GM12878 (cell line): ENCODE data around the gene TP53INP2. TPM values are rescaled to one million over a fixed set of nuclear protein-coding genes. Genes with fewer than 3 reads are reported as not detected.

Experiments
- CBX3 ChIP-seq: fragments of 200-600 bp; sonication (generic); IDR thresholded peaks from 2 replicates; pipeline ENCODE4 v1.6.1; 2016; ENCODE audit warnings: low read depth, borderline replicate concordance
- CBX5 ChIP-seq: sonication (generic); IDR thresholded peaks from 2 replicates; pipeline ENCODE4 v1.6.1; 2016; ENCODE audit warnings: low read depth, moderate library complexity, mild to moderate bottlenecking, inconsistent platforms
- CHD1 ChIP-seq: IDR thresholded peaks from 2 replicates; pipeline ENCODE4 v1.6.1; 2012; ENCODE audit warnings: low read depth, low read length, improper control_type of control experiment
- CHD2 ChIP-seq: IDR thresholded peaks from 2 replicates; pipeline ENCODE4 v1.6.1; 2011; ENCODE audit warnings: low read depth, low read length, improper control_type of control experiment, borderline replicate concordance
- DPF2 ChIP-seq: fragments of 450-650 bp; IDR thresholded peaks from 2 replicates; pipeline ENCODE4 v1.6.1; 2017; ENCODE audit warnings: mild to moderate bottlenecking
- HDAC6 ChIP-seq: fragments of 200-600 bp; sonication (generic); IDR thresholded peaks from one replicate; pipeline ENCODE4 v1.8.0; 2017; ENCODE audit warnings: antibody characterized with exemption; ENCODE audit not compliant: unreplicated experiment
- JUNB ChIP-seq: IDR thresholded peaks from 2 replicates; pipeline ENCODE4 v1.6.1; 2016; ENCODE audit warnings: antibody characterized with exemption, mild to moderate bottlenecking
- KDM1A ChIP-seq: fragments of 200-600 bp; sonication (generic); IDR thresholded peaks from 2 replicates; pipeline ENCODE4 v1.6.1; 2016; ENCODE audit warnings: borderline replicate concordance
- MXI1 ChIP-seq: fragments of 150-350 bp; IDR thresholded peaks from 2 replicates; pipeline ENCODE4 v1.6.1; 2011; ENCODE audit warnings: low read depth, mild to moderate bottlenecking, inconsistent platforms, low read length, improper control_type of control experiment
- NR2C1 ChIP-seq: fragments of 450-650 bp; IDR thresholded peaks from 2 replicates; pipeline ENCODE4 v1.6.1; 2017; ENCODE audit warnings: antibody characterized with exemption, mild to moderate bottlenecking, moderate library complexity
- SP1 ChIP-seq: IDR thresholded peaks from one replicate; pipeline ENCODE4 v1.6.1; 2011; ENCODE audit warnings: low read depth, low read length
- SPI1 ChIP-seq: IDR thresholded peaks from 2 replicates; pipeline ENCODE4 v1.6.1; 2011; ENCODE audit warnings: low read depth, mild to moderate bottlenecking, low read length, moderate library complexity, borderline replicate concordance; ENCODE audit not compliant: insufficient read depth
- TCF7 ChIP-seq: IDR thresholded peaks from 2 replicates; pipeline ENCODE4 v1.6.1; 2014; ENCODE audit warnings: antibody characterized with exemption, borderline replicate concordance
- ZBED1 ChIP-seq: IDR thresholded peaks from 2 replicates; pipeline ENCODE4 v1.6.1; 2016; ENCODE audit warnings: borderline replicate concordance
- ZNF207 ChIP-seq: fragments of 450-650 bp; IDR thresholded peaks from 2 replicates; pipeline ENCODE4 v1.6.1; 2014; ENCODE audit warnings: antibody characterized with exemption, mild to moderate bottlenecking, borderline replicate concordance
- ZNF274 ChIP-seq: IDR thresholded peaks from one replicate; pipeline ENCODE4 v1.8.0; 2011; ENCODE audit not compliant: insufficient read length, insufficient read depth
- polyA plus RNA-seq, 11 experiments: library from polyadenylated mRNA; depleted of rRNA in 4 of 11; unstranded in 6 of 11; stranded (reverse) in 5 of 11; fragments of >200 nt; fragmentation: Nextera tagmentation in 4 of 11; fragmentation: Illumina TruSeq in 1 of 11; extraction: Ambion mirVana in 4 of 11; extraction: Trizol in 1 of 11; gene quantifications; 1 replicate in 1 of 11; 2 replicates in 10 of 11; pipeline versions ENCODE4 v1.2.1 to v1.2.3, GENCODE V29; 2011 to 2016; ENCODE audit warnings: inconsistent platforms in 2 of 11, missing spikeins in 2 of 11, low read depth in 1 of 11
- total RNA-seq, 4 experiments: library from RNA; depleted of rRNA in 3 of 4; stranded (reverse); fragments of >200 nt in 3 of 4; fragmentation: Illumina TruSeq in 1 of 4; extraction: Trizol in 1 of 4; gene quantifications; 2 replicates each; pipeline versions ENCODE4 v1.2.1 to v1.2.3, GENCODE V29; 2013 to 2021
- TF ChIP-seq, protein P1 (sequence below): fragments of 150-350 bp; IDR thresholded peaks from 2 replicates; pipeline ENCODE4 v1.6.1; 2016; ENCODE audit warnings: low read depth, low read length
- TF ChIP-seq, protein P2 (sequence below): fragments of 150-350 bp; IDR thresholded peaks from 2 replicates; pipeline ENCODE4 v1.6.1; 2014; ENCODE audit warnings: mild to moderate bottlenecking, low read depth, low read length
- TF ChIP-seq, protein P3 (sequence below): IDR thresholded peaks from 2 replicates; pipeline ENCODE4 v1.6.1; 2011; ENCODE audit warnings: low read depth, mild to moderate bottlenecking, low read length, moderate library complexity, borderline replicate concordance; ENCODE audit errors: extremely low read depth
- TF ChIP-seq, protein P4 (sequence below): fragments of 450-650 bp; conservative IDR thresholded peaks from 2 replicates; pipeline ENCODE4 v1.6.1; 2017; ENCODE audit warnings: mild to moderate bottlenecking, moderate library complexity
- TF ChIP-seq, protein P5 (sequence below): fragments of 450-650 bp; IDR thresholded peaks from 2 replicates; pipeline ENCODE4 v1.6.1; 2017; ENCODE audit warnings: borderline replicate concordance

TP53INP2 gene
- total and polyA plus RNA-seq, 10 of the 15 experiments (the other 5 are each of a cell fraction or from before 2014, with no cell fraction given) = 2.8 to 16.0 (median 4.0) TPM

DNA sequence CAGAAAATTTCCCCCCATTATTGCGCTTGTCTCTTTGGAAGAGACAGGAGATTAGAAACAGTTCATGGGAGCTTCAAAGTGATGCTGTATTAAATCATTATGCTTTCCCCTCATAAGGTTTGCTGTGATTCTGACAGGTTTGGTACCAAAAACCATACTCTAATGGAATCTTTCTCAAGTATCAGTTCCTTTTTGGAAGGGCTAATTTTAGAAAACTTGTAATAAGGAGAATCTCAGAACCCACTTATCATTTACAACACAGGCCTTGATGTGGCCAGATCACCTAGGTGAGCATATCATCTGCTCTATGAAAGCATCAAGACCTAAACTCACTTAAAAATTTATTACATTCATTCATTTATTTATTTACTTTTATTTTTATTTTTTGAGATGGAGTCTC lies 51.2 kb downstream of the TP53INP2 start (continued):
- TF ChIP-seq, protein P1, sequence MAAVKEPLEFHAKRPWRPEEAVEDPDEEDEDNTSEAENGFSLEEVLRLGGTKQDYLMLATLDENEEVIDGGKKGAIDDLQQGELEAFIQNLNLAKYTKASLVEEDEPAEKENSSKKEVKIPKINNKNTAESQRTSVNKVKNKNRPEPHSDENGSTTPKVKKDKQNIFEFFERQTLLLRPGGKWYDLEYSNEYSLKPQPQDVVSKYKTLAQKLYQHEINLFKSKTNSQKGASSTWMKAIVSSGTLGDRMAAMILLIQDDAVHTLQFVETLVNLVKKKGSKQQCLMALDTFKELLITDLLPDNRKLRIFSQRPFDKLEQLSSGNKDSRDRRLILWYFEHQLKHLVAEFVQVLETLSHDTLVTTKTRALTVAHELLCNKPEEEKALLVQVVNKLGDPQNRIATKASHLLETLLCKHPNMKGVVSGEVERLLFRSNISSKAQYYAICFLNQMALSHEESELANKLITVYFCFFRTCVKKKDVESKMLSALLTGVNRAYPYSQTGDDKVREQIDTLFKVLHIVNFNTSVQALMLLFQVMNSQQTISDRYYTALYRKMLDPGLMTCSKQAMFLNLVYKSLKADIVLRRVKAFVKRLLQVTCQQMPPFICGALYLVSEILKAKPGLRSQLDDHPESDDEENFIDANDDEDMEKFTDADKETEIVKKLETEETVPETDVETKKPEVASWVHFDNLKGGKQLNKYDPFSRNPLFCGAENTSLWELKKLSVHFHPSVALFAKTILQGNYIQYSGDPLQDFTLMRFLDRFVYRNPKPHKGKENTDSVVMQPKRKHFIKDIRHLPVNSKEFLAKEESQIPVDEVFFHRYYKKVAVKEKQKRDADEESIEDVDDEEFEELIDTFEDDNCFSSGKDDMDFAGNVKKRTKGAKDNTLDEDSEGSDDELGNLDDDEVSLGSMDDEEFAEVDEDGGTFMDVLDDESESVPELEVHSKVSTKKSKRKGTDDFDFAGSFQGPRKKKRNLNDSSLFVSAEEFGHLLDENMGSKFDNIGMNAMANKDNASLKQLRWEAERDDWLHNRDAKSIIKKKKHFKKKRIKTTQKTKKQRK = no peak
- TF ChIP-seq, protein P2, sequence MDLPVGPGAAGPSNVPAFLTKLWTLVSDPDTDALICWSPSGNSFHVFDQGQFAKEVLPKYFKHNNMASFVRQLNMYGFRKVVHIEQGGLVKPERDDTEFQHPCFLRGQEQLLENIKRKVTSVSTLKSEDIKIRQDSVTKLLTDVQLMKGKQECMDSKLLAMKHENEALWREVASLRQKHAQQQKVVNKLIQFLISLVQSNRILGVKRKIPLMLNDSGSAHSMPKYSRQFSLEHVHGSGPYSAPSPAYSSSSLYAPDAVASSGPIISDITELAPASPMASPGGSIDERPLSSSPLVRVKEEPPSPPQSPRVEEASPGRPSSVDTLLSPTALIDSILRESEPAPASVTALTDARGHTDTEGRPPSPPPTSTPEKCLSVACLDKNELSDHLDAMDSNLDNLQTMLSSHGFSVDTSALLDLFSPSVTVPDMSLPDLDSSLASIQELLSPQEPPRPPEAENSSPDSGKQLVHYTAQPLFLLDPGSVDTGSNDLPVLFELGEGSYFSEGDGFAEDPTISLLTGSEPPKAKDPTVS = no peak
- peak; percentile 93 for TF ChIP-seq JUNB
- peak; percentile 78 for TF ChIP-seq DPF2
- TF ChIP-seq, protein P3, sequence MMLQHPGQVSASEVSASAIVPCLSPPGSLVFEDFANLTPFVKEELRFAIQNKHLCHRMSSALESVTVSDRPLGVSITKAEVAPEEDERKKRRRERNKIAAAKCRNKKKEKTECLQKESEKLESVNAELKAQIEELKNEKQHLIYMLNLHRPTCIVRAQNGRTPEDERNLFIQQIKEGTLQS = no peak
- peak; percentile 98 for TF ChIP-seq TCF7
- TF ChIP-seq ZNF207 = no peak
- TF ChIP-seq HDAC6 = no peak
- TF ChIP-seq SP1 = no peak
- TF ChIP-seq ZNF274 = no peak
- no peak for TF ChIP-seq KDM1A
- no peak for TF ChIP-seq CBX3
- no peak for TF ChIP-seq MXI1
- TF ChIP-seq, protein P4, sequence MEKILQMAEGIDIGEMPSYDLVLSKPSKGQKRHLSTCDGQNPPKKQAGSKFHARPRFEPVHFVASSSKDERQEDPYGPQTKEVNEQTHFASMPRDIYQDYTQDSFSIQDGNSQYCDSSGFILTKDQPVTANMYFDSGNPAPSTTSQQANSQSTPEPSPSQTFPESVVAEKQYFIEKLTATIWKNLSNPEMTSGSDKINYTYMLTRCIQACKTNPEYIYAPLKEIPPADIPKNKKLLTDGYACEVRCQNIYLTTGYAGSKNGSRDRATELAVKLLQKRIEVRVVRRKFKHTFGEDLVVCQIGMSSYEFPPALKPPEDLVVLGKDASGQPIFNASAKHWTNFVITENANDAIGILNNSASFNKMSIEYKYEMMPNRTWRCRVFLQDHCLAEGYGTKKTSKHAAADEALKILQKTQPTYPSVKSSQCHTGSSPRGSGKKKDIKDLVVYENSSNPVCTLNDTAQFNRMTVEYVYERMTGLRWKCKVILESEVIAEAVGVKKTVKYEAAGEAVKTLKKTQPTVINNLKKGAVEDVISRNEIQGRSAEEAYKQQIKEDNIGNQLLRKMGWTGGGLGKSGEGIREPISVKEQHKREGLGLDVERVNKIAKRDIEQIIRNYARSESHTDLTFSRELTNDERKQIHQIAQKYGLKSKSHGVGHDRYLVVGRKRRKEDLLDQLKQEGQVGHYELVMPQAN = no peak
- TF ChIP-seq ZBED1 = peak; percentile 44; the same call in 1 of the 2 replicates
- TF ChIP-seq, protein P5, sequence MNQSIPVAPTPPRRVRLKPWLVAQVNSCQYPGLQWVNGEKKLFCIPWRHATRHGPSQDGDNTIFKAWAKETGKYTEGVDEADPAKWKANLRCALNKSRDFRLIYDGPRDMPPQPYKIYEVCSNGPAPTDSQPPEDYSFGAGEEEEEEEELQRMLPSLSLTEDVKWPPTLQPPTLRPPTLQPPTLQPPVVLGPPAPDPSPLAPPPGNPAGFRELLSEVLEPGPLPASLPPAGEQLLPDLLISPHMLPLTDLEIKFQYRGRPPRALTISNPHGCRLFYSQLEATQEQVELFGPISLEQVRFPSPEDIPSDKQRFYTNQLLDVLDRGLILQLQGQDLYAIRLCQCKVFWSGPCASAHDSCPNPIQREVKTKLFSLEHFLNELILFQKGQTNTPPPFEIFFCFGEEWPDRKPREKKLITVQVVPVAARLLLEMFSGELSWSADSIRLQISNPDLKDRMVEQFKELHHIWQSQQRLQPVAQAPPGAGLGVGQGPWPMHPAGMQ = no peak
- TF ChIP-seq CHD2 = no peak
- no peak for TF ChIP-seq NR2C1
- no peak for TF ChIP-seq CBX5
- peak; percentile 94 for TF ChIP-seq SPI1
- TF ChIP-seq CHD1 = no peak
